ENCODE measurements around the gene SMURF2.

Gene SMURF2

GRCh38 chr17:64627797-64628196 is 34.3 kb downstream of the SMURF2 start:
- H3K4me3 ChIP-seq (ENCODE audit: low read length) = no peak overlapping the region
- no peak for DNase-seq (ENCODE audit: low read depth)
- TF ChIP-seq CTCF (conservative IDR thresholded peaks at IDR 0.05; ENCODE audit: low read depth, low read length) = no peak

GRCh38 chr17:64626827-64627226 is 35.3 kb downstream of the SMURF2 start:
- H3K4me3 ChIP-seq (ENCODE audit: low read length) = no peak overlapping the region
- TF ChIP-seq CTCF (conservative IDR thresholded peaks at IDR 0.05; ENCODE audit: low read depth, low read length) = no peak
- no peak for DNase-seq (ENCODE audit: low read depth)

- H3K4me3 ChIP-seq (ENCODE audit: low read length) = no peak overlapping the region
- no peak for TF ChIP-seq CTCF (conservative IDR thresholded peaks at IDR 0.05; ENCODE audit: low read depth, low read length)
- DNase-seq (ENCODE audit: low read depth) = no peak
Measured at GRCh38 chr17:64625541-64625940, 36.6 kb downstream of the SMURF2 start.

GRCh38 chr17:64622931-64623654 is 39.0 kb downstream of the SMURF2 start:
- no peak overlapping the region for H3K4me3 ChIP-seq (ENCODE audit: low read length)
- DNase-seq (ENCODE audit: low read depth) = no peak
- no peak for TF ChIP-seq CTCF (conservative IDR thresholded peaks at IDR 0.05; ENCODE audit: low read depth, low read length)

GRCh38 chr17:64621772-64622171 is 40.3 kb downstream of the SMURF2 start:
- H3K4me3 ChIP-seq (ENCODE audit: low read length) = no peak overlapping the region
- no peak for TF ChIP-seq CTCF (conservative IDR thresholded peaks at IDR 0.05; ENCODE audit: low read depth, low read length)
- no peak for DNase-seq (ENCODE audit: low read depth)

- DNase-seq (ENCODE audit: low read depth) = no peak
- no peak overlapping the region for H3K4me3 ChIP-seq (ENCODE audit: low read length)
- no peak for TF ChIP-seq CTCF (conservative IDR thresholded peaks at IDR 0.05; ENCODE audit: low read depth, low read length)
Measured at GRCh38 chr17:64618848-64619247, 43.3 kb downstream of the SMURF2 start.

GRCh38 chr17:64617125-64617780 is 44.9 kb downstream of the SMURF2 start:
- no peak for DNase-seq (ENCODE audit: low read depth)
- H3K4me3 ChIP-seq (ENCODE audit: low read length) = no peak overlapping the region
- no peak for TF ChIP-seq CTCF (conservative IDR thresholded peaks at IDR 0.05; ENCODE audit: low read depth, low read length)

Measured in retinal pigment epithelial cell (primary cell).